Astrocyte of the cerebellum (primary cell): ENCODE results near the gene INSR.

Source experiments
- DNase-seq: peaks from one replicate; pipeline ENCODE4 v3.0.0-alpha.2; 2011; ENCODE audit warnings: low read depth
- H3K4me3 ChIP-seq: 2 replicates; pipeline ENCODE4 v1.5.1; 2011; ENCODE audit warnings: mild to moderate bottlenecking, low read depth, low read length, moderate library complexity
- in situ Hi-C: cut with HindIII; loops from 2 replicates; pipeline ENCODE4 v1.10.0; 2017; ENCODE audit warnings: low sequenced_read_pairs
- TF ChIP-seq, protein P1 (sequence below): IDR thresholded peaks from 2 replicates; pipeline ENCODE4 v1.5.1; 2012; ENCODE audit warnings: low read length, low read depth, moderate library complexity, mild to moderate bottlenecking; ENCODE audit errors: missing control alignments

INSR gene

DNA sequence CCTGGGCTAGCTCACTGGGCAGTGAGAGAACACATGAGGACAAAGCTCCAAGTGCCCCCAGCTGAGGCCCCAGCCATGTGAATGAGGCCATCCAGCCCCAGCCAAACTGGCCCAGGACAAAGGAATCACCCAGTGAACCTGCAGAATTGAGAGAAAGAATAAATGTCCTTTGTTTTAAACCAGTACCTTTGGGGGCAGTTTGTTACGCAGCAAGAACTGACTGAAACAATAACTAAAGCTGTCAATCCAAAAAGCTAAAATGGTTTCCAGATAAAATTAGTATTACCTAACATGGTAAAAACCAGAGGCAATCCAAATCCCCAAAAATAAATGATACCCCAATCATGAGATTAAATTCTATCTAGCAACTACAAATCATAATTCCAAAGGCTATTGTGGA, 155.1 kb downstream of the INSR start:
- in situ Hi-C loops: no loop called here
- TF ChIP-seq, protein P1, sequence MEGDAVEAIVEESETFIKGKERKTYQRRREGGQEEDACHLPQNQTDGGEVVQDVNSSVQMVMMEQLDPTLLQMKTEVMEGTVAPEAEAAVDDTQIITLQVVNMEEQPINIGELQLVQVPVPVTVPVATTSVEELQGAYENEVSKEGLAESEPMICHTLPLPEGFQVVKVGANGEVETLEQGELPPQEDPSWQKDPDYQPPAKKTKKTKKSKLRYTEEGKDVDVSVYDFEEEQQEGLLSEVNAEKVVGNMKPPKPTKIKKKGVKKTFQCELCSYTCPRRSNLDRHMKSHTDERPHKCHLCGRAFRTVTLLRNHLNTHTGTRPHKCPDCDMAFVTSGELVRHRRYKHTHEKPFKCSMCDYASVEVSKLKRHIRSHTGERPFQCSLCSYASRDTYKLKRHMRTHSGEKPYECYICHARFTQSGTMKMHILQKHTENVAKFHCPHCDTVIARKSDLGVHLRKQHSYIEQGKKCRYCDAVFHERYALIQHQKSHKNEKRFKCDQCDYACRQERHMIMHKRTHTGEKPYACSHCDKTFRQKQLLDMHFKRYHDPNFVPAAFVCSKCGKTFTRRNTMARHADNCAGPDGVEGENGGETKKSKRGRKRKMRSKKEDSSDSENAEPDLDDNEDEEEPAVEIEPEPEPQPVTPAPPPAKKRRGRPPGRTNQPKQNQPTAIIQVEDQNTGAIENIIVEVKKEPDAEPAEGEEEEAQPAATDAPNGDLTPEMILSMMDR: no peak

DNA sequence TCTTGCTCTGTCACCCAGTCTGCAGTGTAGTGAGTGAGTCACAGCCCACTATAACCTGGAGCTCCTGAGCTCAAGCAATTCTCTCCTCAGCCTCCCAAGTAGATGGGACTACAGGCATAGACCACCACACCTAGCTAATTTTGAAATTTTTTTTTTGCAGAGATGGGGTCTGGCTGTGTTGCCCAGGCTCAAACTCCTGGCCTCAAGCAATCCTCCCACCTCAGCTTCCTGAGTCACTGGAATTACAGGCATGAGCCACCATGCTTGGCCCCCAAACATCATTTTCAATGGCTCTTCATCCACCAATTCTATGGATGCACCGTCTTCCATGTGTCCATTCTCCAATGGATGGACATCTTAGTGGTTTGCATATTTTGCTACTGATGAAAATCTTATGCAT, 155.8 kb downstream of the INSR start:
- TF ChIP-seq, protein P1: no peak
- in situ Hi-C loops: no loop called here
- H3K4me3 ChIP-seq: no peak overlapping the region
- no peak for DNase-seq

More for the DNA sequence above, 155.1 kb downstream of the INSR start:
- no peak overlapping the region for H3K4me3 ChIP-seq
- no peak for DNase-seq

DNA sequence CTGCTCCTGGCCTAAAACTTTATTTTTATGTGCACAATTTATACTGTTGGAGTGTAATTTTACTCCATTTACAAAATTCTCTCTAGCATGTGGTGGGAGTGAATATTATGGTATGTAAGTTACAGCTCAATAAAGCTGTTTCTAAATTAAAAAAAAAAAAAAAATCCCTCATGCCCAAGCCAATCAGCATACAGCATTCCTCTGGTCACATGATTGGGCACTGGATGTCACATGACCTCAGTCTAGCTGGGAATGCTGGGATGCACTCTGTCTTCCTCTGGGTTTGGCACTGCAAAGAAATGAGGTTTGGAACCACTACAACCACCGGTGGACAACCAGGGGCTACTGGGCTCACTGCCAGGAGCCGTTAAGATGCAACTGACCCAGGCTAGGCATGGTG, 157.1 kb downstream of the INSR start:
- in situ Hi-C loops: no loop called here

DNA sequence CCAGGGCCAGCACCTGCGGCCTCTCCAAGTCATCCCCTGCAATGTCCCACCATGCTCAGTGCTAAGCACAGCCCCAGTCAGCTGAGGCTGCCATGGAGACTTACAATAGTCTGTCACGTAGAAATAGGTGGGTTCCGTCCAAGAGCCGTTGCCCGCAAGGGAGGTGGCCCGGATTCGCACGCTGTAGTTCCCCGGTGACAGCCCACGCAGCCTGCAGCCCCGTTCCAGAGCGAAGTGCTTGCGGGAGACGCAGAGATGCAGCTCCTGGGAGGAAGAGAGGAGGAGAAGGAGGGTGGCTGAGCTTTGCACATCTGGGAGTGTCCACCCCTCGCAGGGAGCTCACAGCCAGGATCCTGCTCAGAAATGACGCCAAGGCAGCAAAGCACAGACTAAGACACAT, 162.2 kb downstream of the INSR start:
- DNase-seq: no peak
- H3K4me3 ChIP-seq: no peak overlapping the region
- in situ Hi-C loops: no loop called here

More for the DNA sequence above, 157.1 kb downstream of the INSR start:
- no peak for DNase-seq
- H3K4me3 ChIP-seq: no peak overlapping the region
- TF ChIP-seq, protein P1: no peak

DNA sequence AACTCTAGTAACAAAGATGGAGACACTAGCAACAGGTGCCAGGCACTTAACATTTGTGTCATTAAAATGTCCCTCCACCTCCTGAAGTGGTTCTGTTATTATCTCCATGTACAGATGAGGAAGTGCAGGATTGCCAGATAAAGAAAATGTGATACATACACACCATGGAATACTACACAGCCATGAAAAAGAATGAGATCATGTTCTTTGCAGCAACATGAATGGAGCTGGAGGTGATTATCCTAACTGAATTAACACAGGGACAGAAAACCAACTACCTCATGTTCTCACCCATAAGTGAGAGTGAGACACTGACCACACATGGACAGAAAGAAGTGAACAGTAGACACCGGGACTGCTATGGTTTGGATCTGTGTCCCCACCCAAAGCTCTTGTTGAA, 164.2 kb downstream of the INSR start:
- no peak for DNase-seq
- in situ Hi-C loops: no loop called here

More for the DNA sequence above, 162.2 kb downstream of the INSR start:
- TF ChIP-seq, protein P1: no peak

DNA sequence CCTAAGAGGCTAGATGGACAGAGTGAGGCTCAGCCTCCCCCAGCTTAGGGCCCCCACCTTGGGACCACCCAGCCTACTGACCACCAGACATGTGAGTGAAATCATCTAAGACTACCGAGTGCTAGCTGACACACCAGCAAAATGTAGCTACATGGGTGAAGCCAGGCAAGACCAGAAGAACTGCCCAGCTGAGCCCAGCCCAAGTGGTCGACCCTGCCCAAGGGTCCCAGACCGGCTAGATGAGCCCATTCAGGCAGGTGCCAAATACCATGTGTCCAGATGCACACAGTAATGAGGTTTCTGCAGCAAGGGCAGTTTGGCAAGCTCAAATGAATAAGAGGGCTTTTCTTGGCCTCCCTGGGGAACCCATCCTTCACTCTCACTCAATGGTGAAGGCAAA, 168.1 kb downstream of the INSR start:
- no peak overlapping the region for H3K4me3 ChIP-seq
- in situ Hi-C loops: no loop called here
- no peak for DNase-seq
- TF ChIP-seq, protein P1: no peak

More for the DNA sequence above, 164.2 kb downstream of the INSR start:
- H3K4me3 ChIP-seq: no peak overlapping the region
- TF ChIP-seq, protein P1: no peak

DNA sequence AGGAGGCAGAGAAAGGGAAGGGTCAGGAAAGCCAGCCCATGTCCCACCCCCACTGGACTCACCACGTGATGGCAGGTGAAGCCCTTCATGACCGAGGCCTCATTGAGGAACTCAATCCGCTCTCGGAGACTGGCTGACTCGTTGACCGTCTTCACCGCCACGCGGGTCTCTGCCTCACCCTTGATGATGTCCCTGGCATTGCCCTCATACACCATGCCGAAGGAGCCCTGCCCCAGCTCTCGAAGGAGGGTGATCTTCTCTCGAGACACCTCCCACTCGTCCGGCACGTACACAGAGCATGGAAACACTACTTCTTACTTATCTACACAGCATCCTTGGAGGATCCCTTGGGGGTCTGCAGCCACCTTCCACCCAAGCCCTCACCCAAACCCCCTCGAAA, 169.0 kb downstream of the INSR start:
- DNase-seq: no peak
- TF ChIP-seq, protein P1: no peak
- in situ Hi-C loops: no loop called here
- no peak overlapping the region for H3K4me3 ChIP-seq
